Stimulated activated CD4-positive, alpha-beta T cell treated with anti-CD3 and anti-CD28 coated beads, Interleukin-4, amount 100 ng/mL, for 4 hours (primary cell): ENCODE measurements around the gene SOX4.

Experiments used
- DNase-seq, 2 experiments: peaks; one replicate each; pipeline ENCODE4 v3.0.0-alpha.2; 2020

SOX4 gene

GRCh38 chr6:21615504-21615903, 22.0 kb downstream of the SOX4 start:
- no peak for DNase-seq

GRCh38 chr6:21616005-21616404, 22.5 kb downstream of the SOX4 start:
- DNase-seq, result no peak

GRCh38 chr6:21625642-21626041, 32.1 kb downstream of the SOX4 start:
- no peak for DNase-seq

GRCh38 chr6:21626756-21627155, 33.2 kb downstream of the SOX4 start:
- DNase-seq, result no peak

- no peak for DNase-seq
Observed at GRCh38 chr6:21628160-21628559, 34.6 kb downstream of the SOX4 start.

- no peak for DNase-seq
Observed at GRCh38 chr6:21633511-21634109, 40.1 kb downstream of the SOX4 start.

GRCh38 chr6:21634582-21634981, 41.0 kb downstream of the SOX4 start:
- DNase-seq, result no peak

GRCh38 chr6:21636876-21637275, 43.3 kb downstream of the SOX4 start:
- no peak for DNase-seq

GRCh38 chr6:21639316-21639715, 45.8 kb downstream of the SOX4 start:
- DNase-seq, result no peak
